Brain microvascular endothelial cell (primary cell): ENCODE measurements around the gene SIGLEC1.

Experiments
- DNase-seq: peaks from one replicate; pipeline ENCODE4 v3.0.0-alpha.2; 2020
- H3K27ac ChIP-seq: fragments of 250-450 bp; sonication (Bioruptor Pico); 2 replicates; pipeline ENCODE4 v1.5.1; 2020; ENCODE audit warnings: mild to moderate bottlenecking, moderate library complexity
- H3K27me3 ChIP-seq: fragments of 250-450 bp; sonication (Bioruptor Pico); replicated peaks from 2 replicates; pipeline ENCODE4 v1.5.1; 2020; ENCODE audit warnings: mild to moderate bottlenecking
- H3K36me3 ChIP-seq: fragments of 250-450 bp; sonication (Bioruptor Pico); replicated peaks from 2 replicates; pipeline ENCODE4 v1.5.1; 2020; ENCODE audit warnings: mild to moderate bottlenecking
- H3K4me3 ChIP-seq: 2 replicates; pipeline ENCODE4 v1.5.1; 2011; ENCODE audit warnings: low read depth, mild to moderate bottlenecking, control low read depth, low read length, moderate library complexity
- in situ Hi-C: cut with HindIII; loops from 2 replicates; pipeline ENCODE4 v1.10.0; 2017; ENCODE audit warnings: low sequenced_read_pairs, low pct_ligation_motif_present
- TF ChIP-seq, protein P1 (sequence below): IDR thresholded peaks from 2 replicates; pipeline ENCODE4 v1.5.1; 2011; ENCODE audit warnings: low read depth, mild to moderate bottlenecking, moderate library complexity, low read length, control low read depth, inconsistent platforms; ENCODE audit errors: missing control alignments

The SIGLEC1 gene

DNA sequence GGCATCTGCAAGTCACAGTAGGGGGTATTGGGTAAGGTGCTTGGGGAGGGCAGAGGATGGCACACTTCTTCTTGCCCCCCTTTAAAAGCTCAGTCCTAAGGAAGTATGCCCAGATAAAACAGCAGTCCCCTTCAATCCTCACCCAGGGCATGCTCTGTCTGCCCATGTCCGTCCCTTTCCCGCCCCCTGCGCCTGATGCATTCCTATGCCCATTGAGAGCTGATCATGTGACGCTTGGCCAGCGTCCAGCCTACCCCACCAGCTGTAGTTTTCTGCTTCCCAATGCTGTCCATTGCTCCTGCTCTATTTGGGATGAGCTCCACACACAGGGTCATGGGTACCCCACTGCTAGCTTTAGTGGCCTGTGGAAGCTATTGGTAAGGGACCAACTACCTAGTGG lies 8.3 kb downstream of the SIGLEC1 start:
- H3K4me3 ChIP-seq, result no peak overlapping the region
- in situ Hi-C loops, result no loop called here
- no peaks in the 10 kb centered on the region for H3K27me3 ChIP-seq
- no peak overlapping the region for H3K27ac ChIP-seq
- TF ChIP-seq, protein P1, sequence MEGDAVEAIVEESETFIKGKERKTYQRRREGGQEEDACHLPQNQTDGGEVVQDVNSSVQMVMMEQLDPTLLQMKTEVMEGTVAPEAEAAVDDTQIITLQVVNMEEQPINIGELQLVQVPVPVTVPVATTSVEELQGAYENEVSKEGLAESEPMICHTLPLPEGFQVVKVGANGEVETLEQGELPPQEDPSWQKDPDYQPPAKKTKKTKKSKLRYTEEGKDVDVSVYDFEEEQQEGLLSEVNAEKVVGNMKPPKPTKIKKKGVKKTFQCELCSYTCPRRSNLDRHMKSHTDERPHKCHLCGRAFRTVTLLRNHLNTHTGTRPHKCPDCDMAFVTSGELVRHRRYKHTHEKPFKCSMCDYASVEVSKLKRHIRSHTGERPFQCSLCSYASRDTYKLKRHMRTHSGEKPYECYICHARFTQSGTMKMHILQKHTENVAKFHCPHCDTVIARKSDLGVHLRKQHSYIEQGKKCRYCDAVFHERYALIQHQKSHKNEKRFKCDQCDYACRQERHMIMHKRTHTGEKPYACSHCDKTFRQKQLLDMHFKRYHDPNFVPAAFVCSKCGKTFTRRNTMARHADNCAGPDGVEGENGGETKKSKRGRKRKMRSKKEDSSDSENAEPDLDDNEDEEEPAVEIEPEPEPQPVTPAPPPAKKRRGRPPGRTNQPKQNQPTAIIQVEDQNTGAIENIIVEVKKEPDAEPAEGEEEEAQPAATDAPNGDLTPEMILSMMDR, result no peak
- no peaks in the 10 kb centered on the region for H3K36me3 ChIP-seq
- DNase-seq, result no peak

DNA sequence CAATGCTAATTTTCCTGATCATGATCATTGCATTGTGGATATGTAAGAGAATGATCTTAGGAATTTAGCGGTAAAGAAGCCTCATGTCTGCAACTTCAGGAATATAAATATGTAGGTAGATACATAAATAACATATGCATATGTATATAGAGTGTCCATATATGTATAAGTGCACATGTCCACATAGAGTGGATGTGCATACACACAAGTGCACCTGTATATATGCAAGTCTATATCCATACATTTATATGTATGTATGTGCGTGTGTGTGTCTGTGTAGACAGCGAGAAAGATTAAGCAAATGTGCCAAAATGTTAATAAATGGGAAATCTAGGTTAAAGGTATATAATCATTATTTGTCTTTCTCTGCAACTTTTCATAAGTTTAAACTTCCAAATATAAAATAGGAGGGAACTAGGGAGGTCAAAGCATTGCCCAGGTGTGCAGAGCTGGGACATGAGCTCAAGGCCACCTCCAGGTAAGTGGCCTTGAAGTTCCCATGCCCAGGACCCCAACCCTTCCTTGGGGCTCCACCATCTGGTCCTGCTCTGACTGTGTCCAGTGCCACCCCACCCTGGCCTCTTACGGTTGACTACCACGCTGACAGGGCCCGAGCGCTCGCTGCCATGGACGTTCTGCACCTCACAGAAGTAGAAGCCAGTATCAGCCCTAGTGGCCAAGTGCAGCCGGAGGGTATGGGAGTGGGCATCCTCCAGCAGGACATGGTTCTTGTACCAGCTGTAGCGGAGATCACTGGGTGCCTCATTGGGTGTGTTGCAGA lies 9.6 kb downstream of the SIGLEC1 start:
- no peaks in the 10 kb centered on the region for H3K27me3 ChIP-seq
- TF ChIP-seq, protein P1, result no peak
- H3K4me3 ChIP-seq, result no peak overlapping the region
- H3K36me3 ChIP-seq, result no peaks in the 10 kb centered on the region
- H3K27ac ChIP-seq, result no peak overlapping the region
- DNase-seq, result no peak
- in situ Hi-C loops, result no loop called here

DNA sequence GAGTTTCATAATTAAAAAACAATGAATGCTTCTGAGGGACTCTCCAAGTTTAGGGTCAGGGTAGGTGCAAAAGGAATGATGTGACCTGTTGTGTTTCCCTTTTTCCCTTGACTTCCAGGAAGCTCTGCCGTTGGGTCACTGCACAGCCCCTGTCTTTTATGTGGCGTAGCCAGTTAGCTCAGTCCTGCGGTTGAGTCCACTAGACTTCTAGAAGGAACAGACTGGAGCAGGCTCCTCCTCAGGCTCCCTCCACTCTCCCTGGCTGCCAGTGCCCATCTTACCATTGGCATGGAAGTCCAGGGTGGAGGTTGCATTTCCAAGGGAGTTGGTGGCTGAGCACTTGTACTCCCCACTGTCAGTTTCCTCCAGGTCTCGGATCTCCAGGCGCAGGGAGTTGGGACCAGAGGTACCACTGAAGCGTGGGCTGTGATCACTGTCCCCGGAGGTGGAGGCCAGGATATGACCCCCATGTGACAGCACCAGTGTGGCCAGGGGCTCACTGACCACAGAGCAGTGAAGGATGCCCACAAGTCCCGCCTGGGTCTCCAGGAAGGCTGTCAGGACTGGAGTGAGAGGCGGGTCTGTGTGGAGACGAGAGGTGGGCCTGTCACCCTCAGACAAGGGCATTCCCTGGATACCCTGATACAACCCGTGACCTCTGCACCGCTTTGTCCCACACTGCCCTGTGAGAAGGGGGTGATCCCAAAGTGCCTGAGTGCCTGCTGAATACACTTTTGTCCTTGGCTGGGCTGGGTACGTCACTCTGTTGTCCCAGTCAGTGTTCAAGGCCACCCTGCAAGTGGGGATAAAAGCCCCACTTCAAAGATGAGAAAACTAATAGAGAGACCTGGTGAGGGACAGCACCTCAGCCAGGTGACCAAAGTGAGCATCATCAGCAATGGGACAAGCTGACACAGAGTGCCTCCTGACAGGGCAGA lies 11.1 kb downstream of the SIGLEC1 start:
- H3K4me3 ChIP-seq, result no peak overlapping the region
- no peaks in the 10 kb centered on the region for H3K27me3 ChIP-seq
- DNase-seq, result no peak
- H3K27ac ChIP-seq, result no peak overlapping the region
- TF ChIP-seq, protein P1, result no peak
- no peaks in the 10 kb centered on the region for H3K36me3 ChIP-seq
- in situ Hi-C loops, result no loop called here

DNA sequence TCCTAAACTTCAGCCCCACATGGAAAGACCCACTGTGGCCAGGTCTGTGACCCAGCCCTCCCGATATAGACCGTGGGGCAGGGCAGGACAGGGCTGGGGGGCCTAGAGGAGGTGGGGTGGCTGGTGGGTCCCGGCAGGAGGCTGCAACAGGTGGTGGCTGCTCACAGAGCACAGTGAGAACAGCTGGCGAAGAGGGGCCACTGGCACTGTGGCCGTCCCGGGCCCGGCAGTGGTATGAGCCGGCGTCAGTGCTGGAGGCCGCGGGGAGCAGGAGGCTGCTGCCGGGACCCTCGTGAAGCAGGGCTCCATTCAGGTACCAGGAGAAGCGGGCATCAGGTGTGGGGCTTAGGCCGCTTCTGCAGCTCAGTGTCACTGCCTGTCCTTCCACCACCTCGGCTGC lies 13.4 kb downstream of the SIGLEC1 start:
- Histone ChIP-seq H3K27me3 (no peaks in the 10 kb centered on the region), H3K36me3 (no peaks in the 10 kb centered on the region), H3K27ac (no peak overlapping the region), H3K4me3 (no peak overlapping the region)
- no peak for DNase-seq
- TF ChIP-seq, protein P1, result no peak
- in situ Hi-C loops, result no loop called here

DNA sequence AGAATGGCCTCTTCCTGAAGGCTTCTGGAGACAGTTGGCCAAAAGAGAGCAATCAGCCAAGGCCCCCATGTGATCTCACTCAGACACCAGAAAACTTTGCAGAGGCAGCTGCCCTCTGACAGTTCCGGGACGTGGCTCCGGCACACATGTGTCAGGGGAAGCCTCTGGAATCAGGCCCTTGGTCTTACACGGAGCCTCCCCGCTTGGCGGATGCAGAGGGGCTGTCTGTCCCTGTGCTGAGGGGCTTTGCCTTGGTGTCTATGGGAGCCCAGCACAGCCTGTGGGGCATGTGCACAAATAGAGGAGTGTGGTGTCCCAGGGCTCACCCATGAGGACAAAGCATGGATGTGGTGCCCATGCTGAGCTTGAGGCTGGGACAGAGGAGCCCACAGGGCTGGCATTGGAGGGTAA lies 13.8 kb downstream of the SIGLEC1 start:
- H3K27ac ChIP-seq, result no peak overlapping the region
- no peak overlapping the region for H3K4me3 ChIP-seq
- TF ChIP-seq, protein P1, result no peak
- H3K27me3 ChIP-seq, result no peaks in the 10 kb centered on the region
- no peaks in the 10 kb centered on the region for H3K36me3 ChIP-seq
- no peak for DNase-seq
- in situ Hi-C loops, result no loop called here
